ENCODE measurements around the gene KATNAL1.

- TF ChIP-seq CTCF (conservative IDR thresholded peaks at IDR 0.05 in 1 of 2, IDR thresholded peaks at IDR 0.05 in 1 of 2; ENCODE audit: extremely low read depth in 1 of 2, insufficient read depth in 1 of 2, low read depth in 1 of 2, low read length in 2 of 2) (no peak), EZH2 (IDR thresholded peaks at IDR 0.05; ENCODE audit: borderline replicate concordance, low read length) (no peak)
Measured at GRCh38 chr13:30352121-30352520, 44.8 kb upstream of the KATNAL1 start.

All from mammary epithelial cell (primary cell).